Activated naive CD8-positive, alpha-beta T cell treated with anti-CD3 and anti-CD28 coated beads, Interleukin-2, amount 10 ng/mL, durations not matched to agents 7 days and 5 days (primary cell): Measurements from ENCODE around the gene HNF4A. TPM values are rescaled to one million over a fixed set of nuclear protein-coding genes. Genes with fewer than 3 reads are reported as not detected.

Experiments
- ATAC-seq: fragments of 150-1000 bp; cut with Tn5 transposase; one replicate; pipeline ENCODE4 v1.10.0; 2021; ENCODE audit warnings: low read depth, moderate library complexity
- POLR2A ChIA-PET: fragments of 350-600 bp; sonication (Branson Sonifier 250); formaldehyde crosslinking; loops from one replicate; lab custom pipeline; 2021; ENCODE audit warnings: antibody characterized with exemption; lab: Charles Lee
- DNase-seq: peaks from one replicate; pipeline ENCODE4 v3.0.0; 2021
- H3K27ac Mint-ChIP-seq: one replicate; pipeline ENCODE4 v1.8.0; 2022; ENCODE audit warnings: mild to moderate bottlenecking, mixed read lengths
- H3K27me3 Mint-ChIP-seq: one replicate; pipeline ENCODE4 v1.8.0; 2022; ENCODE audit warnings: mild to moderate bottlenecking, moderate library complexity, mixed read lengths
- H3K36me3 Mint-ChIP-seq: one replicate; pipeline ENCODE4 v1.8.0; 2021; ENCODE audit warnings: mild to moderate bottlenecking, mixed read lengths
- H3K4me1 Mint-ChIP-seq: one replicate; pipeline ENCODE4 v1.8.0; 2021; ENCODE audit warnings: mixed read lengths
- H3K4me3 Mint-ChIP-seq: one replicate; pipeline ENCODE4 v1.8.0; 2022; ENCODE audit warnings: mild to moderate bottlenecking, moderate library complexity, mixed read lengths
- H3K9me3 Mint-ChIP-seq: one replicate; pipeline ENCODE4 v1.8.0; 2021; ENCODE audit warnings: mixed read lengths
- total RNA-seq, 2 experiments: library from RNA; stranded (reverse); gene quantifications; one replicate each; pipeline ENCODE4 v1.2.3, GENCODE V29; 2021

HNF4A gene
- total RNA-seq, 2 experiments from 2014 or later: not detected

DNA sequence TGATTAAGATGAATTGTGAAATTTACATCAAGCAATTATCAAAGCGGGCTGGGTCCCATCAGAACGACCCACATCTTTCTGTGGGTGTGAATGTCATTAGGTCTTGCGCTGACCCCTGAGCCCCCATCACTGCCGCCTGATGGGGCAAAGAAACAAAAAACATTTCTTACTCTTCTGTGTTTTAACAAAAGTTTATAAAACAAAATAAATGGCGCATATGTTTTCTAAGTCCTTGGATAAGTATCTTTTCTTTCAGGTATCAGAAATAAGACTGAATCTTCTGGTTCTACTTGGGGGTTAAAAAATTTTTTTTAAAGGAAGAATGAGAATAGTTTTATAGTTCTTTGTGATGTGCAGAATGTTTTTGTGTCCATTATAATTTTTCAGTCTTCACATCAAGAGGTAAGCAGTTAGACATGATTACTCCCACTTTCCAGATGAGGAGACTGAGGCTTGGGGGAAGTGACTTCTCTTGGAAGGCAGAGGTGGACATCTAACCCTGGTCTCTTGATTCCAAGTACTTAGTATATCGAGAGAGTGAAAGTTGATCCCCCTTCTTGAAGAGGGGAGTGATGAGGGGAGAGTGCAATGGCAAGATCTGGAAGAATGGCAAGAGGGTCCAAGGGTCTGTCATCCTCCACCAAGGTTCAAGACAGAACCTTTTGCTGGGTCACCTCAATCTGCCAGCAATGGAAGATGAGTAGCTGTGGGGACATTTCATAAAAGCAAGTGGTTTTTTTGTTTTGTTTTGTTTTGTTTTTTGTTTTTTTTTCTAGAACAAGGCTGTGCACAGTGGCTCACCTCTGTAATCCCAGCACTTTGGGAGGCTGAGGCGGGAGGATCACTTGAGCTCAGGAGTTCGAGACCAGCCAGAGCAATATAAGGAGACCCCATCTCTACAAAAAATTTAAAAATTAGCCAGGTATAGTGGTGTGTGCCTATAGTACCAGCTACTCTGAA is 77.4 kb downstream of the HNF4A start:
- Mint-ChIP-seq H3K4me3 (no peak overlapping the region), H3K36me3 (no peaks in the 10 kb centered on the region), H3K27ac (no peak overlapping the region), H3K4me1 (no peaks in the 10 kb centered on the region), H3K27me3 (peaks cover 14% of the 10 kb centered on the region), H3K9me3 (no peaks in the 10 kb centered on the region)
- POLR2A ChIA-PET: no interaction called here
- no peak for DNase-seq
- ATAC-seq: no peak

DNA sequence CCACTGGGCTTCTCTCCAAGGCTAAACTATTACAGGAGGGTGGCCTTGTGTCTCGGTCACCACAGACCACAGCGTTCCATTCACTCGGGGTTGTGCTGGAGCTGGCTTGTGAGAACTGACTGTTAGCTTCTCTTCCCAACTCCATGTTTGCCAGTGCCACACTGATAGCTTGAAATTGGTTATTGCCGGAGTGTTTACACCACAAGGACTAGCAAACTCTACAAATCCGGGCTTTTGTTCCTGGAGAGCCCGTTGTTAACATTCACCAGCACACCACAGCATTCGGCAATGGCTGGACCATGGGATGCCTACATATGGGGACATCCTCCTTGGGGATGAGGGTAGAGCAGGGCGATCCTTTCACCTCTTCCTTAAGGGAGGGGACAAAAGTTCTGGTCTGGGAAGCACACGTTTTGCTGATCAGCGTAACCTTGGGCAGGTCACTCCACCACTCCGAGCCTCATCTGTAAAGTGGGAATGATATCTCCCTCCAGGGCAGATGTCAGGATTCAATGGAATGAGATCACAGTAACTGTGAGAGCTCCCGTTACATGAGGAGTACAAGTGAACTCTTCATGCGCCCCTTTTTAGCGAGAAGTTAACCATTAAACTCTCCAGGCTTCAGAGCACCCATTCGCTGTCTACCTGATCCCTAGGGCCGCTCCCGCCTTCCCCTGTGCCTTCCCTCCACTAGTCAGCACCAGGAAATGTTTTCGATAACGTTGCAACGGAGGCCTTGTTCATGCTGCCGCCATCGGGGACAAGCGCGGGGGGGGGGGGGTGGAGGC is 78.4 kb downstream of the HNF4A start:
- Mint-ChIP-seq H3K9me3 (no peaks in the 10 kb centered on the region), H3K27ac (no peak overlapping the region), H3K27me3 (peaks cover 14% of the 10 kb centered on the region), H3K36me3 (no peaks in the 10 kb centered on the region), H3K4me1 (no peaks in the 10 kb centered on the region), H3K4me3 (no peak overlapping the region)
- no peak for DNase-seq
- POLR2A ChIA-PET: no interaction called here
- ATAC-seq: no peak

DNA sequence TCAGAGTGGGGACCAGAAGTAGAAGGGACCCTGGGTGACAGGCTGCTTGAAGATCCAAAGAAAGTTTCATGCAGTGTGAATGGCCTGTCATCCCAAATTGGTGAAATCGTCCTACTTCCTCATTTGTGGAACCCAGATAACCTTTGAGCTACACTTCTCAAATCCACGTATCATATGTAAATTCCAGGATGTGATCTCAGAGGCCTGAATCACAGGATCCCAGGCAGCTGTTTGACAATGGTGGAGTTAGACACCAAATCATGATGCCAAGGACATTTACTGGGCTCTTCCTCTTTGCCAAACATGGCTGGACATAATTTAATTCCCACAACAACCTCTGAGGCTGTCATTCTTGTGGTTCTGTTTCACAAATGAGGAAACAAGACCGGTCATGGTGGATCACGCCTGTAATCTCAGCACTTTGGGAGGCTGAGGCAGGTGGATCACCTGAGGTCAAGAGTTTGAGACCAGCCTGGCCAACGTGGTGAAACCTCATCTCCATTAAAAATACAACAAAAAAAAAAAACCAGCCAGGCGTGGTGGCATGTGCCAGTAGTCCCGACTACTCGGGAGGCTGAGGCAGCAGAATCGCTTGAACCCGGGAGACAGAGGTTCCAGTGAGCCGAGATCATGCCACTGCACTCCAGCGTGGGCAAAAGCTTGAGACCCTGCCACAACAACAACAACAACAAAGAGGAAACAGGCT is 80.3 kb downstream of the HNF4A start:
- Mint-ChIP-seq H3K27me3 (peaks cover 12% of the 10 kb centered on the region), H3K4me3 (no peak overlapping the region), H3K4me1 (no peaks in the 10 kb centered on the region), H3K9me3 (no peaks in the 10 kb centered on the region), H3K36me3 (no peaks in the 10 kb centered on the region), H3K27ac (no peak overlapping the region)
- no peak for DNase-seq
- POLR2A ChIA-PET: no interaction called here
- ATAC-seq: no peak

DNA sequence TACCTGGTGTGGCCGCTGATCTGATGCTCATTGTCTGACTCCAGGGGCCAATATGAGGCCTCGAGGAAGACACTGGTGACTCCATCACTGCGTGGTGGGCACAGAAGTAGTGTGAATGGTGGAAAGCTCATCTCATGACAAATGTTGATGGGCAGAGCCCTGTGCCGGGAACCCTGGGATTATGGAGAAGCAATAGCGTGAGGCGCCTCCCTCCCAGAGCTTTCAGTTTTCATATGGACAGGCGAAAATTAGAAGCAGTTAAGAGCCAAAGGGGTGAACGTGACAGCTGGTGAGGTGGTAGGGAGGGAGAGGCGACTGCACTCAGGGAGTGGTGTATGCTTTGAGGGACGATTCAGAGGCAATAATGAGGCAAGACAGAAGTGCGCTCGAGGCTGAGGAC is 80.9 kb downstream of the HNF4A start:
- no peaks in the 10 kb centered on the region for H3K36me3 Mint-ChIP-seq
- H3K27me3 Mint-ChIP-seq: peaks cover 12% of the 10 kb centered on the region
- DNase-seq (no peak), ATAC-seq (no peak)
- H3K27ac Mint-ChIP-seq: no peak overlapping the region
- H3K9me3 Mint-ChIP-seq: no peaks in the 10 kb centered on the region
- no peaks in the 10 kb centered on the region for H3K4me1 Mint-ChIP-seq
- H3K4me3 Mint-ChIP-seq: no peak overlapping the region
- POLR2A ChIA-PET: no interaction called here

DNA sequence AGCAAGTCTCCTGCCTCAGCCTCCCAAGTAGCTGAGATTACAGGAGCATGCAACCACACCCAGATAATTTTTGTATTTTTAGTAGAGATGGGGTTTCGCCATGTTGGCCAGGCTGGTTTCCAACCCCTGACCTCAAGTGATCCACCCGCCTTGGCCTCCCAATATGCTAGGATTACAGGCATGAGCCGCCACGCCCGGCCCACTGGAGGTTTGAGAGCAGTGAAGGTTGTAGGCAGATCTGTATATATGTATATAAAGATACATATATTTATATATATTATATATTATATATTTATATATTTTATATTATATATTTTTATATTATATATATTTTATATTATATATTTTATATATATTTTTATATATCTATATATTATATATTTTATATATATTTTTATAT is 82.0 kb downstream of the HNF4A start:
- DNase-seq (no peak), ATAC-seq (no peak)
- Mint-ChIP-seq H3K27me3 (peaks cover 8% of the 10 kb centered on the region), H3K4me1 (no peaks in the 10 kb centered on the region), H3K4me3 (no peak overlapping the region), H3K27ac (no peak overlapping the region), H3K36me3 (no peaks in the 10 kb centered on the region), H3K9me3 (no peaks in the 10 kb centered on the region)
- POLR2A ChIA-PET: no interaction called here

DNA sequence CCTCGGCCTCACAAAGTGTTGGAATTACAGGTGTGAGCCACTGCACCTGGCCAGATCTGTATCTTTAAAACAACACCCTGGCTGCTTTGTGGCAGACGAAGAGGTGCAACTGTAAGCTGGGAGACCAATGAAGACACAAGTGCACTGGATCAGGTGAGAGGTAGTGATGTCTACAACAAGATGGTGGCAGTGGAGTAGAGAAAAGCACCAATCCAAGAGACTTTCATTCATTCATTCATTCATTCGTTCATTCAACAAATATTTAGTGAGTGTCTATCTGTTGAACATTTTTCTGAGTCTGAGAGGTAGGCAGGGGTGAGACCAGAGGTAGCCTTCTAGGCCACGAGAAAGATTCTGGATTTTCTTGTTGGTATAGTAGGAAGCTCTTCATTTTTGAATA is 83.3 kb downstream of the HNF4A start:
- Mint-ChIP-seq H3K4me3 (no peak overlapping the region), H3K27ac (no peak overlapping the region), H3K27me3 (peaks cover 2% of the 10 kb centered on the region), H3K36me3 (no peaks in the 10 kb centered on the region), H3K9me3 (no peaks in the 10 kb centered on the region), H3K4me1 (no peaks in the 10 kb centered on the region)
- POLR2A ChIA-PET: no interaction called here
- ATAC-seq: no peak
- DNase-seq: no peak

DNA sequence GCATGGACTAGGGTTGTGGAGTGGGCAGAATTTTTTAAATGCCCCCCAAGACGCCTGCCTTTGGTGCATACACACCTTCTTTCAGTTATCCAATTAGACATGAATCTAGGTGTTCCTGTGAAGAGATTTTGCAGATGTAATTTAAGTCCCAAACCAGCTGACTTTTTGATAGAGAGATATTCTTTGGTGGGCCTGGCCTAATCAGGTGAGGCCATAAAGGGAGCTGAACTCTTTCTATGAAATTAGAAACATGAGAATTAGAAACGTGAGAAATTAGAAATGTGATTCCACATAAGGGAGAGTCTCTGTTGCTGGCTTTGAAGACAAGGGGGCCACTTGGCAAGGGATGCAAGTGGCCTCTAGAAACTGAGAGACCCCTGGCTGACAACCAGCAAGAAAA is 83.8 kb downstream of the HNF4A start:
- Mint-ChIP-seq H3K4me1 (no peaks in the 10 kb centered on the region), H3K27ac (no peak overlapping the region), H3K4me3 (no peak overlapping the region), H3K27me3 (no peaks in the 10 kb centered on the region), H3K36me3 (no peaks in the 10 kb centered on the region), H3K9me3 (no peaks in the 10 kb centered on the region)
- DNase-seq (no peak), ATAC-seq (no peak)
- POLR2A ChIA-PET: no interaction called here

DNA sequence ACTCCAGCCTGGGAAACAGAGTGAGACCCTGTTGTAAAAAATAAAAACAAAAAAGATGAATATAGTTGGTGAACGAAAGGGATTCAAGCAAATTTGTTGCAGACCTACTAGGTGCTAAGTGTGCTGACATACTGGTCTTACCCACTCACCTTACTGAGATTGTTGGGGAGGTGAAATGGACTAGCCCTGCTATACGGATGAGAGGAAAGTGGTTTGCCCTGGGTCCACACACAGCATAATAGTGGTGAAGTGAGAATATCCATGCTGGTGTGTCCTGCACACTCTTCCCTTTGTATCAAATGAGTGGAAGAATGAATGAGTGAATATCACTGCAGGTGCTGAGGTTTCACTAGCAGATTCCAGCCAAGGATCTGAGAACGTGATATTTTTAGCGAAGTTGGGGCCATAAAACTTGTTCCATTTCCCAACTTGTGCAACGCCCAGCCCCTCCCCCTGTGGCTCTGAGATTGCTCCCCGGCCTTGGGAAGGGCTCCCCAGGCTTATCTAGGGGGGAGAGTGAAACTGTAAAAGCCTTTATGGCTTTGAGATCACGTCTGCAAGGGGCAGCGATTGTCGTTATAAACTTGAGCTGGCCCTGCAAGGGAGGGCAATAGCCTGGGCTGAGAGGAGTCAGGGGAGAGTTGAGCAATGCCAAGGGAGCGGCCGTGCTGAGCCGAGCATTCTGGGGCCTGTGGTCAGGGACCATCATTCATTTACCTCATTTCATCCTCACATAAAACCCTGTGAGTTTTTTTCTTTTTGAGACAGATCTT is 87.0 kb downstream of the HNF4A start:
- H3K4me1 Mint-ChIP-seq: no peaks in the 10 kb centered on the region
- no peaks in the 10 kb centered on the region for H3K36me3 Mint-ChIP-seq
- POLR2A ChIA-PET: no interaction called here
- H3K27me3 Mint-ChIP-seq: no peaks in the 10 kb centered on the region
- DNase-seq (no peak), ATAC-seq (no peak)
- H3K9me3 Mint-ChIP-seq: no peaks in the 10 kb centered on the region
- H3K27ac Mint-ChIP-seq: no peak overlapping the region
- no peak overlapping the region for H3K4me3 Mint-ChIP-seq

DNA sequence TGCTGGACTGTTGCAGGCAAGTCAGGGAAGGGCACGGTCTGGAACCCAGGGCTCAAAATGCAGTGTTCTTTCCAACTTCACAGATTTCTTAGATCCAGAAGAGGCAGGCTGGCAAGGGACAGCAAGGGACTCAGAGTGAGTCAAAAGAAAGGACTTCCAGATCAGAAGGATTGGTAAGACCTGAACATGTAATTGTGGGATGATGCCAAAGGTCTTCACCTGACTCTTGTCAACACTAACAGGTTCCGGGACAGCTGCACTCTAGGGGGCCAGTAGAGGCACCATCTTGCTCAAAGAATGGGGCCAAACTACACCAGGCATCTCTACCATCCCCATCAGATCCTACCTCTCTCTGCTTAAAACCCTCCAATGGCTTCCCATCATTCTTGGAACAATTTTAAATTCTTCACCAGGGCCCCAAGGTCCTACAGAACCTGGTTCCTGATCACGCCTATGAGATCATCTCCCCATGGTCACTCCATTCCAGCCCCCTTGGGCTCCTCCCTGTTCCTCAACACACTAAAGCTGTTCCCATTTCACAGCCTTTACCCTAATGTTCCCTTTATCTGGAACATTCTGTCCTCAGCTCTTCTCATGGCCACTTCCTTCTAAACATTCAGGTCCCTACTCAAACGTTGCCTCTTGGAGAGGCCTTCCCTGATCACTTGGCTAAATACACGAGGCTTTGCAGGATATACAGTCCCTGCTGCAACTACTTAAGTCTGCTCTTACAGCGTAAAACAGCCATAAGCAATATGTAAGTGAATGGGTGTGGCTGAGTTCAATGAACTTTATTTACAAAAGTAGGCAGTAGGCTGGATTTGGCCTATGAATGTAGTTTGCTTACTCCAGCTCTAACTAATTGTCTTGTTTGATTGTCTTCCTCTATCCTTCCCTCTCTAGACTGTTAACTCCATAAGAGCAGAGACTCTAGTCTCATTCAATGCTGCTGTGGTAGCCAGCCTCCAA is 90.5 kb downstream of the HNF4A start:
- no peaks in the 10 kb centered on the region for H3K4me1 Mint-ChIP-seq
- H3K27ac Mint-ChIP-seq: no peak overlapping the region
- no peak for DNase-seq
- no peak overlapping the region for H3K4me3 Mint-ChIP-seq
- H3K27me3 Mint-ChIP-seq: peaks cover 4% of the 10 kb centered on the region
- no peaks in the 10 kb centered on the region for H3K9me3 Mint-ChIP-seq
- no peaks in the 10 kb centered on the region for H3K36me3 Mint-ChIP-seq
- no peak for ATAC-seq
- POLR2A ChIA-PET: no interaction called here

DNA sequence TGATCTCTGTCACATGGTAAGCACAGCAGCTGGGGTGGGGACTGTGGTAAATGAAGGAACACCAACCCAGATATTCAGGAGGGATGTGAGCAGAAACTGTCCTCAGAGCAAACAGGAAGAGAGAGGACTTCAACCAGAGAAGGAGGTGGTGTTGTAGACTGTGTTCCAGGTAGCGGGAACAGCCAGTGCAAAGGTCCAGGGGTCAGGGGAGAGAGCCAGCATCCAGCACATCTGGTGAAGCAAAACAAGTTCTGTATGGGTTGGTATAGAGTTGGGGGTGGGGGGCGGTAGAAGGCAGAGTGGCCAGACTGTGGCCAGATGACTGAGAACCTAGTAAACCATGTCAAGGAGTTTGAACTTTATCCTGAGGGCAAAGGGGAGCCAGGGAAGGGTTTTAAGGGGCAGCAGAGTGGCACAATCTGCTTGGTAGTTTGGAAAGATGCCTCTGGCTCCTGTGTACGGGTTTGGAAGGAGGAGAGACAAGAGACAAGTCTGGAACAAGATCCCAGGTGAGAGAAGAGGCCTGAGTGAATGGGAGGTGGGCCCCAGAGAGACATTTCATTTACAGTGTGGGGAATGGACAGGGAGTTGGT is 92.4 kb downstream of the HNF4A start:
- DNase-seq (no peak), ATAC-seq (no peak)
- Mint-ChIP-seq H3K36me3 (no peaks in the 10 kb centered on the region), H3K27me3 (peaks cover 4% of the 10 kb centered on the region), H3K4me1 (no peaks in the 10 kb centered on the region), H3K9me3 (no peaks in the 10 kb centered on the region), H3K4me3 (no peak overlapping the region), H3K27ac (no peak overlapping the region)
- POLR2A ChIA-PET: no interaction called here

DNA sequence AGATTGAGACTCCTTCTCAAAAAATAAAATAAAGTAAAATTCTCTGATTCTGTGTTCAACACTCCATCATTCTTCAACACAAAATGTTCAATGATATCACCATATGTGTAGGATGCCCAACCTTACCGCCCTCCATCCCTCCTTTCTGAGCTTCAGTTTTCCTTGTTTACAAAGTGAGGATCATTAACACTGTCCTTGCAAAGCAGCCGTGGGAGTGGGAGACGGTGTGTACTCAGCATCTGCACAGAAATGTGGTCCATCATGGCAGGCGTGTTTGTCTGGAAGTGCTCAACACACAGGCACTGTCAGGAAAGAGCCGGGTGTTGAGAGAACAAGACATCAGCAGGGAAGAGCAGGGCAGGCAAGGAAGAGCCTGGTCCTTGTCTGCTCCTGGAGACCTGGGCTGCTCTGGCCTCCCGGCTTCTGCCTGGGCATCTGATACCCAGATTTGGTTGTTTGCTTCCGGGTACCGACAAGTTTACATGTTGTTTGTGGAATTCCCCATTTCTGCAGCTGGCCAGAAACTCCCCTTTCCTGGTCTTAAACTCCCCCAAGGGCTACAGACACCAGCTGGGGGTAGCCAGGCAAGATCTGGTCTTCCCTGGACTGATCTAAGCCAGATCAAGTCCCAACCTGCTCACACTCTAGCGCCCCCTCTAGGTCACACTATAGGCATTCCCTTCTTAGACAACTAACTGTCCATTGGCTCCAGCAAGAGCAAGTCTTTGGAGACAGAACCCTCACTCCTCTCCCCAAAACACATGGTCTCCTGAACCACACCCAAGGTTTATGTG is 93.5 kb downstream of the HNF4A start:
- ATAC-seq (no peak), DNase-seq (no peak)
- POLR2A ChIA-PET: no interaction called here
- H3K27me3 Mint-ChIP-seq: peaks cover 4% of the 10 kb centered on the region
- no peak overlapping the region for H3K4me3 Mint-ChIP-seq
- H3K36me3 Mint-ChIP-seq: no peaks in the 10 kb centered on the region
- H3K9me3 Mint-ChIP-seq: no peaks in the 10 kb centered on the region
- no peaks in the 10 kb centered on the region for H3K4me1 Mint-ChIP-seq
- H3K27ac Mint-ChIP-seq: no peak overlapping the region
